SH-SY5Y (cell line): ENCODE results near the gene SPSB1.

Experiments used
- GATA2 ChIP-seq: IDR thresholded peaks from 2 replicates; pipeline ENCODE4 v1.6.1; 2011; ENCODE audit warnings: mild to moderate bottlenecking, low read depth, low read length
- GATA3 ChIP-seq: IDR thresholded peaks from 2 replicates; pipeline ENCODE4 v1.6.1; 2011; ENCODE audit warnings: low read depth, mild to moderate bottlenecking, low read length, moderate library complexity

- TF ChIP-seq GATA2 (no peak), GATA3 (no peak)
Measured at GRCh38 chr1:9312168-9312720, 19.6 kb downstream of the SPSB1 start.
